GM21367 (cell line): Measurements from ENCODE around the gene NR2C2.

ENCODE experiments used
- ATAC-seq: cut with Tn5 transposase; IDR thresholded peaks from one replicate; pipeline ENCODE4 v1.9.1; 2021; ENCODE audit not compliant: unreplicated experiment

Gene NR2C2

DNA sequence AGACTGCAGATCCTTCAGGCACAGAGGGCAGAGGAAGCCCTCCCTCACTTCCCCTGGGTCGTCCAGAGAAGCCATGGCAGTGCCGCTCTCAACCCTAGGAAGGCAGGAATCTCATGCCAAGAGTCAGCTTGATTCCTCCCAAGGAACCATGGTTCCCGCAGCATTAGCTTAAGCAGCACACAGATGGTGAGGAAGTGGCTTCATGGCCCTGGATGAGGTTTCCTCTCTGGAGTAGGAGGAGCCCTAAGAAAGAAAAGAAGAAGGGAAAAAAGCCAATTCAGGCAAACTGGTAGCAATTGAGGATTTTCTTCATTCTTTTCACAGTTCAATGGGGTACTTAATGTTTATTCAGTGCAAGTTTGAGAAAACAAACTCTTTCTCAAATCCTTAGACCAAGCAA lies 148.7 kb downstream of the NR2C2 start:
- ATAC-seq: no peak

DNA sequence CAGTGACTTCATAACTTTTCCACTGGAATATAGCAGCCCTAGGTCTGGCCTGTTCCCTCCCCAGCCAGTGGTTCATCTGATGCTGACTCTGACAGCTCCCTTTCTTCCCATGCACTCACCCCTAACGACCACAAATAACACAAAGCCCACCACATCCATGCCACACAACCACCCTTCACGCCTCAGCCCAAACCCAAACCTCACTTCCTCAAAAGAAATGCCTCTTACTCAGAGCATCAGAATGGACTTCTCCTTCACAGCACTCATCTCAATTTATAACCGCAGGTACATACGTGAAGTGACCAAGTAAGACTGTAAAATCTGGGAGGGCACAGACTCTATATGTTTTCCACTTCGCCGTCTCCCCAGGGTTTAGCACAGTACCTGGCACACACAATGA lies 150.5 kb downstream of the NR2C2 start:
- no peak for ATAC-seq
